DND-41 (cell line): ENCODE measurements around the gene NFAM1.

Experiments used
- EZH2 ChIP-seq: IDR thresholded peaks from 3 replicates; pipeline ENCODE4 v1.6.1; 2012; ENCODE audit warnings: borderline replicate concordance, low read depth, mild to moderate bottlenecking, moderate library complexity, low read length, inconsistent platforms; ENCODE audit not compliant: severe bottlenecking
- TF ChIP-seq, protein P1 (sequence below): IDR thresholded peaks from 2 replicates; pipeline ENCODE4 v1.5.1; 2012; ENCODE audit warnings: borderline replicate concordance, low read length, moderate library complexity, mild to moderate bottlenecking; ENCODE audit not compliant: poor library complexity, severe bottlenecking; ENCODE audit errors: extremely low read depth

DNA sequence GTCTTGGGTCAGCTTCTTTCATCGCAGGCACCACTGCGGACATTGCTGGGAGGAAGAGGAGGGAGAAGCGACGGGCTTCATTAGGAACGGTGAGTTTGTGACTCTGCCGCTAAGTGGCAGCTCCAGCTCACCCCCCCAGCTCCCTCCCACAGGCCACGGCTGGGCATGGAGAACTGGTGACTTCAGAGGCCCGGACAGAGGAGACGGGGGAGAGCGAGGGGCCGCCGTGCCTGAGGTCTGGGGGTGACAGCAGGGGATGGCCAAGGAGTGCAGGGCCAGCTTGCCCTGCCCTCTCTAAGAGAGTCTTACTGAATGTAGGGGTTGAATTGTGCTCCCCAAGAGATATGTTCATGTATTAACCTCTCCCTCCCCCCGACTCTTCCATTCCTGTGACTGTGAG is 13.9 kb upstream of the NFAM1 start:
- TF ChIP-seq, protein P1, sequence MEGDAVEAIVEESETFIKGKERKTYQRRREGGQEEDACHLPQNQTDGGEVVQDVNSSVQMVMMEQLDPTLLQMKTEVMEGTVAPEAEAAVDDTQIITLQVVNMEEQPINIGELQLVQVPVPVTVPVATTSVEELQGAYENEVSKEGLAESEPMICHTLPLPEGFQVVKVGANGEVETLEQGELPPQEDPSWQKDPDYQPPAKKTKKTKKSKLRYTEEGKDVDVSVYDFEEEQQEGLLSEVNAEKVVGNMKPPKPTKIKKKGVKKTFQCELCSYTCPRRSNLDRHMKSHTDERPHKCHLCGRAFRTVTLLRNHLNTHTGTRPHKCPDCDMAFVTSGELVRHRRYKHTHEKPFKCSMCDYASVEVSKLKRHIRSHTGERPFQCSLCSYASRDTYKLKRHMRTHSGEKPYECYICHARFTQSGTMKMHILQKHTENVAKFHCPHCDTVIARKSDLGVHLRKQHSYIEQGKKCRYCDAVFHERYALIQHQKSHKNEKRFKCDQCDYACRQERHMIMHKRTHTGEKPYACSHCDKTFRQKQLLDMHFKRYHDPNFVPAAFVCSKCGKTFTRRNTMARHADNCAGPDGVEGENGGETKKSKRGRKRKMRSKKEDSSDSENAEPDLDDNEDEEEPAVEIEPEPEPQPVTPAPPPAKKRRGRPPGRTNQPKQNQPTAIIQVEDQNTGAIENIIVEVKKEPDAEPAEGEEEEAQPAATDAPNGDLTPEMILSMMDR, result no peak
- no peak for TF ChIP-seq EZH2
